Right cardiac atrium (tissue), 5 donors: ENCODE results near the gene ENC1. TPM values are rescaled to one million over a fixed set of nuclear protein-coding genes. Genes with fewer than 3 reads are reported as not detected.

ENCODE experiments used
- ATAC-seq, 2 donors: fragments of 200-7000 bp; cut with Tn5 transposase; one replicate each; pipeline versions ENCODE4 v1.8.0 to v1.9.1; 2020; ENCODE audit warnings: moderate library complexity in 2 of 2, mild to moderate bottlenecking in 1 of 2
- DNase-seq, 3 donors: peaks; one replicate each; pipeline ENCODE4 v3.0.0-alpha.2; 2020
- H3K27ac ChIP-seq: one replicate; pipeline ENCODE4 v1.5.1; 2013; ENCODE audit warnings: mild to moderate bottlenecking, low read length, control low read depth, moderate library complexity
- H3K27me3 ChIP-seq: one replicate; pipeline ENCODE4 v1.6.1; 2013; ENCODE audit not compliant: control insufficient read depth, insufficient read depth
- H3K4me1 ChIP-seq: one replicate; pipeline ENCODE4 v1.6.1; 2013; ENCODE audit warnings: low read length; ENCODE audit not compliant: control insufficient read depth, insufficient read depth
- H3K4me3 ChIP-seq: one replicate; pipeline ENCODE4 v1.5.1; 2013; ENCODE audit warnings: low read length, control low read depth
- H3K9me3 ChIP-seq: one replicate; pipeline ENCODE4 v1.6.1; 2013; ENCODE audit warnings: low read length; ENCODE audit not compliant: control insufficient read depth
- WGBS: extraction: QIAGEN DNeasy Blood & Tissue Kit; methylation state at CpG from one replicate; pipeline ENCODE4 v1.1.7; 2013; 5-methylcytosine and 5-hydroxymethylcytosine counted together
- intact Hi-C, 4 donors: fragments of 100-400 bp; cut with DNase I; formaldehyde crosslinking; loops; one replicate each; pipeline versions ENCODE4 v1.11.0 to v1.14.0; 2022 to 2023
- polyA plus RNA-seq: library from polyadenylated mRNA; stranded (reverse); fragments of 200-250 nt; gene quantifications from one replicate; pipeline ENCODE4 v1.2.3, GENCODE V29; 2013
- total RNA-seq, 4 donors: library from RNA; stranded (reverse); fragmentation: NEBNext Ultra II Directional; extraction: Animal tissue kit (Norgen Biotek cat#: 25700); gene quantifications; one replicate each; pipeline ENCODE4 v1.2.1, GENCODE V29; 2021
- donor health status: healthy with polysubstance abuse.
- donor health status: DM: no; HTN: yes; CAD: no.
- donor health status: DM: no; HTN: no; CAD: no.
- donor health status: DM: no; HTN: yes; CAD: no; lungs with severe emphysema.
- donor health status: DM: yes; HTN: yes; CAD: no.

ENC1 gene
- total and polyA plus RNA-seq, 5 donors: 2.9 to 14.9 (median 5.7) TPM

DNA sequence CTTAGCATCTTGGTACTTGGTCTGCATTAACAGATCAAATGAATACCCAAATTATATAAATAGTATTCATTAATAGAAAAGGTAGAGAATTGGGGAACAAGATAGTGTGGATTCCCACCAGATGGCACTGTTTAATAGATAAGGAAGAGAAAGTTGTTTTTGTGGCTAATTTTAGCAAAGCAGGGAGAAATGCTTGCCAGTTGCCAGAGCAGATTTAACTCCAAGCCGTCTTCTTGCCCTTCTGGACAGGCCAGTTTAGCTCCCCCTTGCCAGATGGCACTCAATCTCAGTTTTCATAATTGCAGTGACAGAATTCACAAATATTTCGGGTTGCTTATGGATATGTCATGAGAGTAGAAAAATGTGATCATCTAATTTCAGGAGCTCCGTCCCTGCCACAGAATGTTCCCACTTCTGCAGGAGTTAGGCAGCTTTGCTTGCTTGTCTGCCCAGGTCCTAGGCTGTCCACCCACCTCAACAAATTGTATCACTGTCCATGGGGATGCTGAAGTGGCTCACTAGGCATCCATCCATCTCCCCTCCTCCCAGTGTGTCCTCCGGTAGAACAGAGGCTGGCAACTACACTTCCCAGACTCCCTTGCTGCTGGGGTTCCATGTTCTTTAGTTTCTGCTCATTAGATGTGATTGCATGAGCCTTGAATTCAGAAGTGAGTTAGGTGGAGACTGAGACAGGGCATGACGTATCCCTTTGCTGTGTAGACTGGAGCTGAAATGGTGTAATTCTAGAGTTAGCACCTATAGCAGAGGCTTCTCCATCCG, 32.7 kb upstream of the ENC1 start:
- ATAC-seq (peak; percentile 63 to 80), DNase-seq (peak in 1 of 3 donors; percentile 30)
- Histone ChIP-seq H3K9me3 (no peaks in the 10 kb centered on the region), H3K27me3 (no peaks in the 10 kb centered on the region), H3K4me3 (peak overlapping the region; percentile 37), H3K4me1 (peaks cover 3% of the 10 kb centered on the region), H3K27ac (peak overlapping the region; percentile 36)
- 42% methylated on average over 6 of the region's 6 CpGs for WGBS
- intact Hi-C loops: loop anchor here in 2 of 4 donors (5.0 kb wide), 1 partner anchor 244 kb away; no protein-coding TSS in a partner anchor

DNA sequence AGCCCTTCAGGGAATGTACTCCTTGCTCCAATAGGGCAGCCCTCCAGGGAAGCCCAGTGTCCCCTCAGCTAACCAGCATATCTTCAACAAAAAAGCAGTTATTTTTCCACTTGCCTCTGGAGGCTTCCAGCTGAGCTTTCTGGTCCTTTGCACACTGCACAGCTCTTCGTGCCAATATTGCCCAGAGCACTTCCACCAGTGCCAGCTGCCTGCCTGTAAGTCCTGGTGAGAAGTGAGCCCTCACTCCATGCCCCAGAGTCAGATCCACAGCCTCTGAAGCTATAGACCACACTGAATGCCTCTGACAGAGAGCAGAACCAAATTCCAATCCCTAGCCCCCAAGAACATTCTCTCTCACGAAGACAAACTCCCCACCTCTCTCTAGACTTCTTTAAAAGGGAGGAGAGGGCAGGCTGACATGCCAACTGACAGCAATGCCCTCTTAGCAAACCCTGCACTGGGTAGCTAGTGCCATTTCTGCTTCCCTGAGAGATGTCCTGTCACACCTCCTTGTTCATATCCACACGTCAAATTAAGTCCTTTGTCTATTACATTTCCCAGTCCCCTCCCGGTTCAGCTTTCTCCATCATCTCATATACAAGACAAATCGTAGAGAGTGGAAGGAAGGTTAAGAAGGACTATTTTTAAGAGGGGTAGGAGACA, 31.8 kb upstream of the ENC1 start:
- H3K4me3 ChIP-seq: no peak overlapping the region
- peaks cover 3% of the 10 kb centered on the region for H3K4me1 ChIP-seq
- no peaks in the 10 kb centered on the region for H3K27me3 ChIP-seq
- DNase-seq: no peak
- intact Hi-C loops: loop anchor here in 2 of 4 donors (5.0 kb wide), 1 partner anchor 245 kb away; no protein-coding TSS in a partner anchor
- no peak overlapping the region for H3K27ac ChIP-seq
- no peaks in the 10 kb centered on the region for H3K9me3 ChIP-seq
- ATAC-seq: peak in 1 of 2 donors; percentile 67
- 40% methylated on average over 5 of the region's 5 CpGs for WGBS

DNA sequence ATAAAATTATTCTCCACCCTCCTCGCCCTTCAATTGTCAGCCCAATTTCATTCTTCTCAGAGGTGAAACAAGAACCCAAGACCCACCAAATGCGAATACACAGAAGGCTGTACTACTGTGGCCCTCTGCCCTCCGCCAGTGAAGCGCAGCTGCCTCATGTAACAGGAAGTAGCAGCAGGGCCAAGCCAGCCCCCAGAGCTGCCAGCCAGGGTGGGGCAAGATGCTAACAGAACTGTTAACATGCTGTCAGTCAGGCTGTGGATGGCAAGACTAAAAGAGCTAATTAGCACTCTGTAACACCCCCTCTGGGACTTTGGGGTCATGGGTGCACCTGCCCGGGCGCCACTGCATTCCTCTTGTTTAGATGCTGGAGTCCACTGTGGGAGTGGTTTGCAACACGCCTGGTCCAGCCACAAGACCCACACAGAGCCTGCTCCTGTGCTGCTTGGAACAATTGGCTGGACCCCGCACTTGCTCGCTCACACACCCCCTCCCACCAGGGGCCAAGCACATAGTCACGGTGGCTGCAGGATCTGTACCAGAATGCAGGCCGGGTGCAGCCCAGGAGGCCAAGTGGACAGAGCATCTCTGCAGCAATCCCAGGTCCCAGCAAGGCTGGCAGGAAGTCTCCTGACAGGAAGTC, 30.0 kb upstream of the ENC1 start:
- Histone ChIP-seq H3K27me3 (no peaks in the 10 kb centered on the region), H3K27ac (no peak overlapping the region), H3K4me3 (no peak overlapping the region), H3K4me1 (peaks cover 3% of the 10 kb centered on the region), H3K9me3 (no peaks in the 10 kb centered on the region)
- DNase-seq (peak in 1 of 3 donors; percentile 41), ATAC-seq (no peak)
- intact Hi-C loops: loop anchor here in 2 of 4 donors (5.0 kb wide), 1 partner anchor 247 kb away; no protein-coding TSS in a partner anchor
- WGBS: 77% methylated on average over 11 of the region's 11 CpGs

DNA sequence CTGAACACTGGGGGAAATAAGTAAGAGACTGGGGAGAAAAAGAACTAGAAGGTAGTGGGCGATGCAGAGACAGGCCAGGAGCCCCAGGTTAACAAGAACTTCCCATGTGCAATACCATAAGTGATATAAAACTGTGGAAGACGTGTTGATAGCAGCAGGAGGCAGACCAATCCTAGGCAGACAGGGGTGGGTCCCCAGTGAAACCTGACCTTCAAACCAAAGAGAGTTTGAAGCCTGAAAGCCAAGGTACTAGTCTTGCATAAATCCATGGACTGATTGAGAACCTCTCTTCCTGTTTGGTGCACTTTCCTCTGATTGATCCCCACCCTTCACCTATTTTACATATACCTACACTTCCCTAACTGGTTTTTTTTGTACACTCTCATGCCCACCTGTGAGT, 29.3 kb upstream of the ENC1 start:
- Histone ChIP-seq H3K9me3 (no peaks in the 10 kb centered on the region), H3K4me3 (no peak overlapping the region), H3K27me3 (no peaks in the 10 kb centered on the region), H3K27ac (no peak overlapping the region), H3K4me1 (peaks cover 3% of the 10 kb centered on the region)
- intact Hi-C loops: loop anchor here in 2 of 4 donors (5.0 kb wide), 1 partner anchor 247 kb away; no protein-coding TSS in a partner anchor
- ATAC-seq (no peak), DNase-seq (no peak)
- WGBS: 86% methylated on average over 2 of the region's 2 CpGs

DNA sequence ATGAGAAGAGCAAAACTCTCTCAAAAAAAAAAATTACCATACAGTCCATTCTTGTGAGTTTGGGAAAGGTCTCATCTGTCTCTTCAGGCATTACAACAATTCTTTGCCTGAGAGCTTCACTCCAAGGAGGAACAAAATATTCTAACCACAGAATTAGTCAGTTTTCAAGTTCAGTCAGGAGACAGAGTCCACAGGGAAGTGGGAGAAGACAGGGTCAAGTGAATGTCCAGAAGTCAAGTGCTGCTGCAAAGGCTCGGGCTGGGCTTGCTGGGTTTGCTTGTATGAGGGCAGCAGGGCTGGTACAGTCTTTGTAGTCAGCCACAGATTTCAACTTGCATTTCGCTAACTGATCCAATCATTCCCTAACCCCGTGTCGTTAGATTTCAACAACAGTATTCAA, 26.9 kb upstream of the ENC1 start:
- H3K27ac ChIP-seq: no peak overlapping the region
- intact Hi-C loops: no loop called here

DNA sequence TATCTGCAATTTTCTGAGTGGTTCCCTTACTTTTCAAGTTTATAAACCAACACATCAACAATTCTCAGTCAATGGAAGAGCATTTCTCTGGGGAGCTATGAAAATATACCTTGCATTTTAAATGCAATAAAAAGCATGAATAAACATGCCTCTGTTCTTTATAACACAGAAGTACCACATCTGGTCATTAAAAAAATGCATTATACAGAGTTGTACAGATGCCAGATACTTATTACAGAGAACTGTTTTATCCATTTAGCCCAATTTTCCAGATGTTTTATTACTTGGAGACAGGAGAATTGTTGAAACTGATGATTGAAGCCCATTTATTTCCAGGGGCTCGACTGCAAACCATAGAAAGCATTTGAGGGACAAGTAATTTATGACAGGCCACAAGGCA, 25.3 kb upstream of the ENC1 start:
- WGBS: 46% methylated on average over 1 of the region's 1 CpG
- Histone ChIP-seq H3K27ac (no peak overlapping the region), H3K4me3 (no peak overlapping the region), H3K4me1 (no peaks in the 10 kb centered on the region), H3K9me3 (no peaks in the 10 kb centered on the region), H3K27me3 (no peaks in the 10 kb centered on the region)
- intact Hi-C loops: no loop called here
- DNase-seq (no peak), ATAC-seq (no peak)

More for the DNA sequence above, 26.9 kb upstream of the ENC1 start:
- H3K9me3 ChIP-seq: no peaks in the 10 kb centered on the region
- no peaks in the 10 kb centered on the region for H3K27me3 ChIP-seq
- no peak for DNase-seq
- 56% methylated on average over 4 of the region's 4 CpGs for WGBS
- ATAC-seq: no peak
- no peaks in the 10 kb centered on the region for H3K4me1 ChIP-seq
- H3K4me3 ChIP-seq: no peak overlapping the region

DNA sequence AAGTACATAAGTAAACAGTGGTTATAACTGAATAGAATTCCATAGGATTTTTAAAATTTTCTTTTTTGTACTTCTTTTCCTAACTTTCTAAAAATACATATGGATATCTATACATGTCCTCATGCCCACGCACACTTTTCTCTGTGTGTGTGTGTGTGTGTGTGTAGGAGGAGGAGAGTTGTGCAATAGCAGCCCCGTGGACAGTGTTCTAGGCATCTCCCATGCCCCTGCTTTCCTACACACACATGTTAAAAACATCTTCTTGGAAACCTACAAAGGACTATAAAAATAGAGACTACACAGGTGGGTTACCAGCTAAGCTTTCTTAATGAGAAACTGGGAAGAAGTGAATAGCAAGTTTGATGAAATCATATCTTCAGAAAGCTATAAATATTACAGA, 24.7 kb upstream of the ENC1 start:
- Histone ChIP-seq H3K9me3 (no peaks in the 10 kb centered on the region), H3K27me3 (no peaks in the 10 kb centered on the region), H3K4me1 (no peaks in the 10 kb centered on the region), H3K4me3 (no peak overlapping the region), H3K27ac (no peak overlapping the region)
- intact Hi-C loops: no loop called here
- 40% methylated on average over 2 of the region's 2 CpGs for WGBS
- DNase-seq (no peak), ATAC-seq (no peak)

DNA sequence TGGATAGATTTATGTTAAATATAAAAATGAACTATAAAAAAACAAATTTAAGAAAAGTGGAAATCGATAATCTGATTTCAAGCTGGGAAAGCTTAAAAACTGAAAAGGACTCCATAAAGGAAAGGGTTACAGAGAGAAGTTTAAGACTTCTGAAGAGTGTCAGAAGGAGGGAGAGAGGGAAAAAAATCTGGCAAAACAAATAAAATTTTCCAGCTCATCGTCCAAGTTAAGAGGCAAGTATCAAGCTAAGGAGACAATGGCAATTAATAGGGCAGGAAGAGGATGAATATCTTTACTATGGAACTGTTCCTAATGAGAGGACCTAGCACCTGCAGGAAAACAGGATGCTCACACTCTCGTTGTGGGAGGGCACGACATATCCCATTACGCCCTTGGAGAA, 24.0 kb upstream of the ENC1 start:
- DNase-seq (no peak), ATAC-seq (no peak)
- H3K4me3 ChIP-seq: no peak overlapping the region
- H3K9me3 ChIP-seq: no peaks in the 10 kb centered on the region
- H3K4me1 ChIP-seq: no peaks in the 10 kb centered on the region
- no peak overlapping the region for H3K27ac ChIP-seq
- intact Hi-C loops: no loop called here
- WGBS: 52% methylated on average over 5 of the region's 5 CpGs
- H3K27me3 ChIP-seq: no peaks in the 10 kb centered on the region

DNA sequence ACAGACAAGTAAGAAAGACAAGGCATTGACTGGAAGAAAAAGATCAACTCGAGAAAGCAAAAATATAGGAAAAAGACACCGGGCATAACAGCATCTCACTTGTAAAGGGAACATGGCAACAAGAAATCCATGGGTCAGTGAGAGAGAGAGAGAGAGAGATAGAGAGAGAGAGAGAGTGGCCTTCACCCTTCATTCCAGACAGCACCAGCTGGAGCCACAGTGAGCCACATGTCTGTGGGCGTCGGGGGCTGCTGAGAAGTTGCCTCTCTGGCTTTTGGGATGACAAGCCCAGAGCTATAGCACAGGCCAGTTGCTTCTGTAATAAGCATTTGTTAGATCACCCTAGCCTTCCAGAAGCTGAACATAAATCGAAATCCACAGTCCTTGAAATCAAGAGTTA, 20.3 kb upstream of the ENC1 start:
- ATAC-seq (no peak), DNase-seq (no peak)
- no peak overlapping the region for H3K27ac ChIP-seq
- 86% methylated on average over 5 of the region's 5 CpGs for WGBS
- no peaks in the 10 kb centered on the region for H3K9me3 ChIP-seq
- no peak overlapping the region for H3K4me3 ChIP-seq
- intact Hi-C loops: no loop called here
- no peaks in the 10 kb centered on the region for H3K27me3 ChIP-seq
- no peaks in the 10 kb centered on the region for H3K4me1 ChIP-seq

DNA sequence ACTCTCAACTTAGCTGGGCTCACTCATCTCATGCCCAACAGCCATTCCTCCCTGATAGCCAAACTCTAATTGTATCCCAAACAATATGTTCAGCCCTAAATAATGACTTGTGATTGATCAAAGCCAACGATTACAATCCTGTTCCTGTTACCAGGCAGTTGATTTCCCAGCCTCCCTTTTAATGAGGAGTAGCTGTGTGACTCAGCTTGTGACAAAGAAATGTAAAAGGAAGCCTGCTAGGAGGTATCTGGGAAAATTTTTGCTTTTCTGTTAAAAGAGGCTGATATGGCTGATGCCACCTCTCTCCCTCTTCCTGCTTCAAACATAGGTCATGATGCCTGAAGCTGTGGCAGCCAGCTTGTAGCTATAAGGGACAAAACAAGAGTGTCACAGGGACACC, 19.6 kb upstream of the ENC1 start:
- Histone ChIP-seq H3K27ac (no peak overlapping the region), H3K9me3 (no peaks in the 10 kb centered on the region), H3K27me3 (no peaks in the 10 kb centered on the region), H3K4me3 (no peak overlapping the region), H3K4me1 (no peaks in the 10 kb centered on the region)
- 69% methylated on average over 1 of the region's 1 CpG for WGBS
- no peak for DNase-seq
- ATAC-seq: no peak
- intact Hi-C loops: no loop called here

DNA sequence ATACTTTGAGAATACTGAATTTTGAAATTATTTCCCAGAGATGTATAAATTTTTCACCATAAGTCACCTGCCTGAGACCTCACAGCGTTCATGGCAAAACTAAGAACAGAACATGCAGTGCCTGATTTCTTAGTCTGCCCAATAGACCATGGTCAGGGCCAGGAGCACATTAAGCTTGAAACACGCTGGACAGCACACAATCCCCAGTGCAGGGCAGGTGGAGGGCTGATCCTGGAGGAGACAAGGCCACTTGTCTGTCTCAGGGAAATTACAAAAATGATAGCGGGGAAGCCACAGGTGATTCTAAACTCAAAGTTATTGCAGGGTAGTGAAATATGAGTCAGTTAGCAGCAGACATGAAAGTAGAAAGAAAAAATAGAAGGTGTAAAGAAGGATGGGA, 18.6 kb upstream of the ENC1 start:
- Histone ChIP-seq H3K9me3 (no peaks in the 10 kb centered on the region), H3K4me1 (no peaks in the 10 kb centered on the region), H3K27ac (no peak overlapping the region), H3K27me3 (no peaks in the 10 kb centered on the region), H3K4me3 (no peak overlapping the region)
- intact Hi-C loops: no loop called here
- WGBS: 94% methylated on average over 3 of the region's 3 CpGs
- no peak for ATAC-seq
- DNase-seq: no peak
